ENCODE results near the gene PTPA.
"Not testable (repeated sequence)": the region's sequence is repeated elsewhere in the genome, so short reads cannot be mapped to it uniquely, and the experiment has no call there.

PTPA gene

DNA sequence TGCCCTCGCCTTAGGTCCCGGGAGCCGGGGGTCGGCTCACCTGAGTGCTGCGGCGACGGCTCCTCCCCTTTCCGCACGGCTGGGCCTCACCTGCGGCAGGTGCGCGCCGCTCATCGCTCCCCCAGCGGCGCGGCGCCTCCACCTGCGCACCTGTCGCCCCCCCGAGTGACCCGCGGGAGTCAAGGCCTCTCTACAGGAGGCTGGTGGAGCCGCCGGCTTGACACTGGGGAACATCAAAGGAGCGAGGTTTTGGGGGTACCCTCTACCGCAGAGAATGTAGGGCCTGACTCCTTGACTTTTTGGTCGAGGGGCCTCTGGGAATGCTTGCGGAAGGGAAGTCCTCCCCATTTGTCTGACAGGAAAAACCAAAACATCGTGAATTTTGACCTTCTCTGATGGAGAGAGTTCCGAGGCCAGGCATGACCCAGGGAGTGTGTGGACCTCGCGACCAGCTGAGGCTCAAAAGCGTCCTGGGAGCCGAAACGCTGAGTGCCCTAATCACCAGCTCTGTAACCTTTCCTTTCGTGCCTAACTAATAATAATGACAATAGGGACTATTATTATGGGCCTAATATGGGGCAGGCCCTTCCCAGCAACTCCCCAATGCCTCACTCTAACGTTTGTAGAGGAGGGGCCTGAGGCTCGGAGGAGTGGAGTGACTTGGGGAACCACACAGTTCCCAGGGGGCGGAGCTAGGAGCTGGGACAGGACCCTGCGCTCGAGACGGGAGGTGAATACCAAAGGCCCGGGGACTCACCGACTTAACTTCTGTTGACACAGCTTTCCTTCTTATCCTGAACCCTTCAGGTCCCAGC, 67.6 kb downstream of the PTPA start:
- DNase-seq, result no peak

DNA sequence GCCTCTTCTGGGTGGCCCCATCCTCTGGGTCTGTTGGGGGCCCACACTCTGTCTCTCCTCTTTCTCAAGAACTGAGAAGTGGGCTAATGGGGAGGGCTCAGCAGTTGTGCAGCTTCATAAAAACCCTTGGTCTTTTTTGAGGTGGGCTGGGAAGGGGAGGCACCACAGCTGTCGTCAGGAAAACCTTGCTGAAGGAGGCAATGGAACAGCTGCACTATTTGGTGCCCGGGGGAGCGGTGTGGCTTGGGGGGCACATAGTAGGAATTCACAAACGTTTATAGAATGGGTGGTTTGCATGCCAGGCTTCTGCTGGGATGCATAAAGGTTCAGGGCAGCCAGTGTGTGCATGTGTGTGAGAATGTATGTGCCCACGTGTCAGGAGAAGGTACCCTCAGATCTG, 70.0 kb downstream of the PTPA start:
- DNase-seq, result no peak

DNA sequence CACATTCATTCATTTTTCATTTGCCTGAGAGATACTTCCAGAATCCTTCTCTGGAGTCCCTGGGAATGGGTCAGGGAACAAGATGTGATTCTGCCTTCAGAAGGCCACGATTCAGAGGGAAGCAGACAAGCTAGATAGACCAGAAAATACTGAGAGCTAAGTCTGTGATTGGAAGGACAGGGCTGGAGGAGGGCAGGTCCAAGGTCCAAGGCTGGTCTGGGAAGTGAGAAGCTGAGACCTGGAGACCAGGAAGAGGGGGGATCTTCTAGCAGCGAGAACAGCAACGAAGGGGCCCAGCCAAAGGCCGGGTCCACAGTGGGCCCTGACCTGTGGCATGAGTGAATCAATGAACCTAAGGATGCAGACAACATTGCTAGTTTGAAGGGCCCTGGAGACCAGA, 70.9 kb downstream of the PTPA start:
- DNase-seq, result no peak

DNA sequence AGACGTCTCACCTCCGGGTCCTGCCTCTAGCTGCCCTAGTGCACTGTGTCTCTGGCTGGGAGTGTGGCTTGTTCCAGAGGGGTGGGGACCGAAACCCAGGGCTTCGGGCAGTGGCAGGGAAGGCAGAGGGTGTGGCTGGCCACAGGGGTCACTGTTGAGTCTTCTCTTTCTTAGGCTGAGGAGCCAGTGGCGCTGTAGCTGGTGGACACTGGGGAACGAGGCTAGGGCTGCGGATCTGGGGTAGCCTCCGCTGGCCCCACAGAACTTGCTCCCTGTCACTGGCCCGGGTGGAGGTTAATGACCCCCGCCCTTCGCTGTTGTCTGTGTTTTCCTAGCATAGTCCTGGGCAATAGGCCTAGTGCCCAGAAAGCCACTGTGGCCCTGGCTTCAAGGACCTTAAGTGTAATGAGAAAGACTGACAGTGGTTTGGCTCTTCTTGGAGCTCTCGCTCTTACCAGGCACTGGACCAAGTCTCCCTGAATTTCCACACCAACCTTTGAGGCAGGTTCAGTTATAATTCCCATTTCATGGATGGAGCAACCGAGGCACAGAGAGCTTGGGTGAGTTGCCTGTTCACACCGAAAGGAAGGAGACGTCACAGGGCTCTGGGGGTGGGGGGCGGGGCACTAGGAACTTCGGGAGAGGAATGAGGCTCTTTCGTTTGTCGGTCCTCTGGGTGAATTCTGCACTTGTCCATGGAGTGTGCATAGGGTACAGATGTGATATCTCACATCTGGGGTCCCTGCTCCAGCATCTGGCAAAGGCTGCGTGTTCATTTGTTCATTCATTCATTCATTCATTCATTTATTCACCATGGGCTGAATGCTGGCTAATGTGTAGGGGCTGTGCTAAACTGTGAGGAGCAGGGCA, 71.6 kb downstream of the PTPA start:
- no peak for DNase-seq

DNA sequence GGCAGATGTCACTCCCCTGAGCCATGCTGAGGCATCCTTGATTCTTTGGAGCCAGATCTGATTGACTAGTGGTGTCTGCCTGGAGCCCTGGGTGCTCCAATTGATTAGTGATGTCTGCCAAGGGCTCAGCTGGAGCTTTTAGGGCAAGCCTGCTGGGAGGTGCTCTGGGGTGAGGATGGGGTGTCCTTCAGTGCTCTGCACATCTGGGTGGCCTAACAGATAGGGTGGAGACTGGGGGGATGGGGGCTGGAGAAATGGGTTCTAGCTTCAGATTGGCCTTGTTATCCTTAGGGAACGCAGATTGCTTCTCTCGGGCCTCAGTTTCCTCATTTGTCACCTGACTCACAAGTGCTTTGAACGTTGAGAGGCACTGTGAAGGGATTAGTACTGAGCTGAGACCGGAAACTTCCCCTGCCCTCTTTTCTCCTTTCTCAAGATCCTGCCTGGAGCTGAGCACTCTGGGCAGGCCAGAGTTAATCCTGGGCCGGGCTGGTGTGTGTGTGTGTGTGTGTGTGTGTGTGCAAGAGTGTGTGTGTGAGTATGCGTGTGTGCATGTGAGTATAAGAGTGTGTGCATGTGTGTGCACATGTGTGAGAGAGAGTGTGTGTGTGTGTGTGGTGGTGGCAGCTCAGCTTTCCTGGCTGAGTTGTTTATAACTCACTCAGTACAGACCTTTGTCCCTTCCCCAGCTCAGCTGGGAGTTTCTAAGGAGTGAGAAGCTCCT, 72.4 kb downstream of the PTPA start:
- DNase-seq, result no peak

DNA sequence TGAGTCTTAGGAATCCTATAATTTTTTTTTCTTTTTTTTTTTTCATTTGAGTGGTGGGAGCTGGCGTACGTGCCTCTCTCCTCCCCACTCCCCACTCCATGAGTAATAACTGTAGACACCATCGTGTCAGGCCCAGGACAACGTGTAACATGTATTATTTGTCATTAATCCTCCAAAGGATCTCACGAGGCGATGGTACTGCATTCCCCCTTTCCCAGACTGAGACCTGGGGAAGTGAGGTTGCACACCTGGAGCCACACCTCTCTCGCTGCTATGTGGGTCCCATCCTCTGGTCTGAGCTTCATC, 73.0 kb downstream of the PTPA start:
- no peak for DNase-seq

DNA sequence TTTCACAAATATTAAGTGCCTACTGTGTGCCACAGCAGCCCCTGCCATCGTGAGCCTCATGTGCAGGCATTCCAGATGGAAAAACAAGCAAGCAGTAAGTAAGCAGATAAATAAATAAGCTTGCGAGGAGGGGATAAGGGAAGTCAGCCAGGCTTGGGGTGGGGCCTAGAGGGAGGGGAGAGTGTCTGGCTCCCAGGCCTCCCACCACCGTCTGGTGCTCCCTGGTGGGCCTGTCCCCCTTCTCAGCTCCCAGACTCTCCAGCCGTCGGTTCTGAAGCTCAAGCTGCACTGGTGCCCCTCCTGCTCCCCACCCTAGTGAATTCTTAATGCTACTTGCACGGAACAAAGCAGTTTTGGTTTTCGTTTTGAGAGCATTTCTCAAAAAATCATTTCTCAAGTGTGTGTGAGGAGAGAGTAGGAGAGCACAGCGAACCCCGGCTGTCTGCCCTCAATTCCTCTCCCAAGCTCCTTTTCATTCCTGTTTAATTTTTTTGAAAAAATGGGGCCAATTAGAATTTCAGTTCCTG, 73.4 kb downstream of the PTPA start:
- no peak for DNase-seq

DNA sequence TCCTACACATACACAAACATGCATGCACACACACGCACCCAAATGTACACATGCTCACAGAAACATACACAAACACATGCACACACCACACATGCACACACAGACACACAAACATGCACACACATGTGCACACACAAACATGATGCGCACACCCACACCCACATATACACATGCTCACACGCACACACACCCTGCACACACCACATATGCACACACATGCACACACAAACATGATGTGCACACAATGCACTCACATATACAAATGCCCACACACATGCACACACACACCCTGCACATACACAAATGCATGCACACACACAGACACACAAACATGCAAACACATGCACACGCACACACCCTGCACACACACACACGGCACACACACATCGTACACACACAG, 74.2 kb downstream of the PTPA start:
- DNase-seq, result no peak

DNA sequence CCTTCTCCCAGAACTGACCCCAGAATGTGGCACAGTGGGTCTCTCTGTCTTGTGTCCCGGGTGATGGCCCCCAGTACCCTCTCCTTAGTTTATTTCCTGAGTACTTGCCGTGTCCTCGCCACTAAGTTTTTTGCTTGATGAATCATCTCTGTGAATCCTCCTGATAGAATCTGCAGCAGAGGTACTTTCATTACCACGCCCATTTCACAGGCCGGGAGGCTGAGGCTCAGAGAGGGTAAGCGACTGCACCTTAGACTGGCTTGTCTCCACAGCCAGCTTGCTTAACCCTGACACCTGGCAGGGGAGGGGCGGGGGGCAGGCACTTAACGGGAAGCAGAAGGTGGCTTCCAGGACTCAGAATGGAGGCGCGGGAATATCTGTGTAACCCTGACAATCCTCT, 74.8 kb downstream of the PTPA start:
- DNase-seq, result no peak

DNA sequence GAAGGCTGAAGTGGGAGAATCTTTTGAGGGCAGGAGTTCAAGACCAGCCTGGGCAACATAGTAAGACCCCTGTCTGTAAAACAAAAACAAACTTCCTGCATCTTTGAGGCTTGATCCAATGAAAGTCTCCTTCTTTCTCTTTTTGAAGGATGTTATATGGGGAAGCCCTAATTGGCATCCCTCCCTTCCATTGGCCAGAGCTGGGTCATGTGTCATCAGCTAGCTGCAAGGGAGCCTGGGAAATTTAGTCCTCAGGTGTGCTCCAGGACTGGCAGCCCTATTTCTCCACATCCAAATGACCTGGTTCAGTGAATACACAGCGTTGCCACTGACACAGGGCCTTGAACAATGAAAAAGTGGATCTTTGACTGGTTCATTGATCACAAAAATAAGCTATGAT, 75.8 kb downstream of the PTPA start:
- DNase-seq, result no peak

DNA sequence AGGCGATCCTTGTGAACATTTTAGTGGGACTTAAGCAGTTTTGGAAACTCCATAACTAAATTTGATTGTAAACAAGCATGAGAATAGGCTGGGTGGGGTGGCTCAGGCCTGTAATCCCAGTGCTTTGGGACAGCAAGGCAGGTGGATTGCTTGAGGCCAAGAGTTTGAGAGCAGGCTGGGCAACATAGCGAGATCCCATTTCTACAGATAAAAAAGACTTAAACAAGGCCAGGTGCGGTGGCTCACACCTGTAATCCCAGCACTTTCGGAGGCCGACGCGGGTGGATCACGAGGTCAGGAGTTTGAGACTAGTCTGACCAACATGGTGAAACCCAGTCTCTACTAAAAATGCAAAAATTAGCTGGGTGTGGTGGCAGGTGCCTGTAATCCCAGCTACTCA, 78.8 kb downstream of the PTPA start:
- DNase-seq, result not testable (repeated sequence)

DNA sequence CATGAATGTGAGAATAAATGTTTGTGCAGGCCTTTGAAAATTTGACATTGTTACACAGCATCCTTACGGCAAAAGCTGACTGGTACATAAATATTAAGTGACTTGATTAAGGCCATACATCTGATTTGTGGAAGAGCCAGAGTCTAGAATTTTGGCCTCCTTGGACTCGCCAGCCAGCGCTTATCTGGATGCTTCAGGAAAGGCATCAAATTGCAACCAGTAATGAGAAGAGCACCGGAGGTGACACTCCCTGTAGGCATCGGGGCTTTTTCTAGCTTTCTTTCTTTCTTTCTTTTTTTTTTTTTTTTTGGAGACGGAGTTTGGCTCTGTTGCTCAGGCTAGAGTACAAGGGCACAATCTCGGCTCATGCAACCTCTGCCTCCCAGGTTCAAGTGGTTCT, 80.0 kb downstream of the PTPA start:
- no peak for DNase-seq

DNA sequence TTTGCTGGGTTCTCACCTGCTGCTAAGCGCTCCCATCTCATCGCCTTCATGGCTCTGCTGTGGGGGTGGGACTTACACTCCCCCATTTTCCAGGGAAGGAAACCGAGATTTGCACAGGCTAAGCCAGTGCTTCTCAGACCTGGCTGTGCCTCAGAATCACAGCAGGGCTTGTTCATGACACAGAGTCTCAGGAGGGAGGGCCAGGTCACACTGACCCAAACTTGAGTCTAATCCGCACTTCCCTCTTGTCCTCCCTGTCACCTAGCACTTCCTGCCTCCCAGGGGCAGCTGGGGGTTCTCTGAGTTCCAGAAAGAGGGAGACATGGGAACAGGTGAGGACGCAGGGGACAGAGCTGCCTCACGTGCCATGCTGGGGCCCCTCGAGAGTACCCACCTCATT, 82.4 kb downstream of the PTPA start:
- DNase-seq, result no peak

DNA sequence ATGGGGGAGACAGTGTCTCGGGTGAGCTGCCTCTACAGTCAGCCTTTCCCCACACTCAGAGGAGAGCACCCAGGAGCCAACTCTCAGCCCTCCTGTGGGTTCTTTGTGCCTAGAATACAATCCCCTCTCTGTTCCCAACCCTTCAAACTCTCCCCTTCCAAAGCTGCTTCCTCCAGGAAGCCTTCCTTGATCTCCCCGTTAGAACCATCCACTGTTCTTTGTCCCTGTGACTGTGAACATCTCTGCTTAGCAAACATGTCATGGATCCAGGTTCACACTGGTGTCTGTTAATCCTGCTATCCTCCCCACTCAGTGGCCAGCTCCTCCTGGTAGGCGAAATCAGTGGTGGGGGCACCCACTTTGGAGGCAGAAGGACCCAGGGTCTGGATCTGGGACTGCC, 83.0 kb downstream of the PTPA start:
- no peak for DNase-seq

DNA sequence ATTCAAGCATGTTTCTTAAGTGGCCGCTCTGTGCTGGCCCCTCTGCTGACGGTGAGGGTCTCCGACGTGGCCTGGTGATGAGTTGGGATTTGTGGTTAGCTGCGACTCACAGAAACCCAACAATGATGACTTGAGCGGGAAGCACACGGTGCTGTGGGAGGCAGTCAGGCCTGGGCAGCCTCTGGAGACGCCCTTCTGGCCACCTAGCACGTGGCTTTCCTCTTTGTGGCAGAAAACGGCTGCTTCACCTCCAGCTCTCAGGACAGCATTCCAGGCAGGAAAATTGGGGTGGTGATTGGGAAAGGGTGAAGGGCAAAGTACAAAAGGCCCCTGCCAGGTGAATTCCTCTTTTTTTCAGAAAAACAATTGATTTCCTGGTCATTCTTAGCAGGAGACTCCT, 84.4 kb downstream of the PTPA start:
- DNase-seq, result no peak

DNA sequence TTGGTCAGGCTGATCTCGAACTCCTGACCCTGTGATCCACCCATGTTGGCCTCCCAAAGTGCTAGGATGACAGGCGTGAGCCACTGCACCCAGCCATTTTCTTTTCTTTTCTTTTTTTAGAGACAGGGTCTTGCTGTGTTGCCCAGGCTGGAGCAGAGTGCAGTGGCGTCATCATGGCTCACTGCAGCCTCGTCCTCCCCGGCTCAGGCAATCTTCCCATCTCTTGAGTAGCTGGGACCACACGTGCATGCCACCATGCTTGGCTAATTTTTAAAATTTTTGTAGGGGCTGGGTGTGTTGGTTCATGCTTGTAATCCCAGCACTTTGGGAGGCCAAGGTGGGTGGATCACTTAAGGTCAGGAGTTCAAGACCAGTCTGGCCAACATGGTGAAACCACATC, 85.8 kb downstream of the PTPA start:
- not testable (repeated sequence) for DNase-seq

DNA sequence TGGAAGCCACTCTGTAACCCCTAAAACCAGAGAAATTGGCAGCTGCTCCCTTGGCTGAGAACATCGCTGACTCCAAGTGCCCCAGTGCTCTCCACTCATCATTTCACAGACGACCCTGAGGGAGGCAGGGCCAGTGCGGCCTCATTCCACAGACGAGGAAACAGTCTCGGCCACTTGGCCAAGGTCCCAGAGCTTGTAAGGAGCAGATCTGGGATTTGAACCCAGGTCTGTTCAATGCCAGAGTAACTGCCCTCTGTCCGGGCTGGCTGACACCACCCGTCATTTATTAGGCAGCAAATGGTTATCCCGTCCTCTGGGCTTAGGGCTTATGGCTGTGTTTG, 86.7 kb downstream of the PTPA start:
- no peak for DNase-seq
